H1 (cell line): ENCODE measurements around the gene MXD4. TPM values are rescaled to one million over a fixed set of nuclear protein-coding genes. Genes with fewer than 3 reads are reported as not detected.

ENCODE experiments used
- BACH1 ChIP-seq: IDR thresholded peaks from 2 replicates; pipeline ENCODE4 v1.6.1; 2012; ENCODE audit warnings: low read length, improper control_type of control experiment
- BRCA1 ChIP-seq: IDR thresholded peaks from 2 replicates; pipeline ENCODE4 v1.6.1; 2012; ENCODE audit warnings: low read depth, low read length, improper control_type of control experiment
- CREB1 ChIP-seq: IDR thresholded peaks from 2 replicates; pipeline ENCODE4 v1.6.1; 2012; ENCODE audit warnings: inconsistent platforms
- FOSL1 ChIP-seq: IDR thresholded peaks from 2 replicates; pipeline ENCODE4 v1.6.1; 2011; ENCODE audit warnings: mild to moderate bottlenecking, low read depth, low read length, moderate library complexity; ENCODE audit not compliant: insufficient read depth
- JUND ChIP-seq: IDR thresholded peaks from 2 replicates; pipeline ENCODE4 v1.6.1; 2011; ENCODE audit warnings: mild to moderate bottlenecking, improper control_type of control experiment, low read length
- KDM5A ChIP-seq: fragments of 200-600 bp; IDR thresholded peaks from 2 replicates; pipeline ENCODE4 v1.7.1; 2012; ENCODE audit warnings: mild to moderate bottlenecking, low read length, inconsistent platforms, mixed read lengths
- SIRT6 ChIP-seq: IDR thresholded peaks from one replicate; pipeline ENCODE4 v1.7.1; 2012; ENCODE audit warnings: low read length, inconsistent platforms
- SUZ12 ChIP-seq: fragments of 200-600 bp; sonication (generic); IDR thresholded peaks from 2 replicates; pipeline ENCODE4 v1.6.1; 2012; ENCODE audit warnings: mild to moderate bottlenecking, inconsistent platforms, low read length, moderate library complexity, mixed read lengths
- polyA plus RNA-seq, 7 experiments: library from polyadenylated mRNA; depleted of rRNA in 3 of 7; stranded (reverse) in 5 of 7; unstranded in 2 of 7; fragments of >200 nt in 5 of 7; fragments of 200-250 nt in 2 of 7; gene quantifications; 1 replicate in 5 of 7; 2 replicates in 1 of 7; 4 replicates in 1 of 7; pipeline versions ENCODE4 v1.2.1 to v1.2.3, GENCODE V29; 2011 to 2013; ENCODE audit warnings: missing spikeins in 2 of 7, mixed read lengths in 2 of 7
- total RNA-seq: library from RNA; stranded (reverse); fragmentation: NEBNext Ultra II Directional; extraction: Animal tissue kit (Norgen Biotek cat#: 25700); gene quantifications from 2 replicates; pipeline ENCODE4 v1.2.1, GENCODE V29; 2021
- TF ChIP-seq, protein P1 (sequence below): fragments of 300-600 bp; sonication (generic); IDR thresholded peaks from 2 replicates; pipeline ENCODE4 v1.7.1; 2012; ENCODE audit warnings: low read length, moderate library complexity, mild to moderate bottlenecking, inconsistent platforms; ENCODE audit not compliant: insufficient replicate concordance

MXD4 gene
- total and polyA plus RNA-seq, 2 of the 8 experiments (the other 6 are each of a cell fraction or from before 2014, with no cell fraction given): 18.0 to 20.8 TPM

DNA sequence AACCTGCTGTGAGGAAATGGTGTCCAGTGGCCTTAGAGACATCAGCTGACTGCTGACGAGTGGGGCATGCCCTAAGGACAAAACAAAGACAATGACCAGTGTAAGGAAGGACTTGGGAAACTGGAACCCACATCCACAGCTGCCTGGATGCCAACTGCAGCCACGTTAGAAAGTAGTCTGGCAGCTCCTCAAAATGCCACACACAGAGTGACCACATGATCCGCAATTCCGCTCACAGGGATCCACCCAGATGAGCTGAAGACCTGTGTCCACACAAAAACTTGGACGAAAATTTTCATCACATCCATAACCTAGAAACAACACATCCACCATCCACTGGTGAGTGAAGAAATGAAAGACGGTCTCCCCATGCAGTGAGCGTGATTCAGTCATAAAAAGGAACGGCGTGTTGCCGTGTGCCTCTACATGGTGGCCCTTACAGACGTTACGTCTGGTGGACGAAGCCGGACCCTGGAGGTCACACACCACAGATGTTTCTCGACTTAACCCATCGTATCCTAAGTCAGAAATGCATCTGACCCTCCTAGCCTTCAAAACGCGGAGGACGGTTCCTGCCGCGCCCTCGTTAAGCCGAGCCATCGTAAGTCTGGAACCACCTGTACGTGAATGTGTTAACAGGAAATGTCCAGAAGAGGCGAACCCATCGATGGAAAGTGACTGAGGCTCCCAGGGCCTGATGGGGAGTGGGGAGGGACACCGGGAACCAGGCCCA lies 40.6 kb upstream of the MXD4 start (continued):
- TF ChIP-seq BACH1 (no peak), CREB1 (no peak), SUZ12 (no peak), FOSL1 (no peak), SIRT6 (no peak), BRCA1 (no peak), KDM5A (no peak), JUND (no peak)
- TF ChIP-seq, protein P1, sequence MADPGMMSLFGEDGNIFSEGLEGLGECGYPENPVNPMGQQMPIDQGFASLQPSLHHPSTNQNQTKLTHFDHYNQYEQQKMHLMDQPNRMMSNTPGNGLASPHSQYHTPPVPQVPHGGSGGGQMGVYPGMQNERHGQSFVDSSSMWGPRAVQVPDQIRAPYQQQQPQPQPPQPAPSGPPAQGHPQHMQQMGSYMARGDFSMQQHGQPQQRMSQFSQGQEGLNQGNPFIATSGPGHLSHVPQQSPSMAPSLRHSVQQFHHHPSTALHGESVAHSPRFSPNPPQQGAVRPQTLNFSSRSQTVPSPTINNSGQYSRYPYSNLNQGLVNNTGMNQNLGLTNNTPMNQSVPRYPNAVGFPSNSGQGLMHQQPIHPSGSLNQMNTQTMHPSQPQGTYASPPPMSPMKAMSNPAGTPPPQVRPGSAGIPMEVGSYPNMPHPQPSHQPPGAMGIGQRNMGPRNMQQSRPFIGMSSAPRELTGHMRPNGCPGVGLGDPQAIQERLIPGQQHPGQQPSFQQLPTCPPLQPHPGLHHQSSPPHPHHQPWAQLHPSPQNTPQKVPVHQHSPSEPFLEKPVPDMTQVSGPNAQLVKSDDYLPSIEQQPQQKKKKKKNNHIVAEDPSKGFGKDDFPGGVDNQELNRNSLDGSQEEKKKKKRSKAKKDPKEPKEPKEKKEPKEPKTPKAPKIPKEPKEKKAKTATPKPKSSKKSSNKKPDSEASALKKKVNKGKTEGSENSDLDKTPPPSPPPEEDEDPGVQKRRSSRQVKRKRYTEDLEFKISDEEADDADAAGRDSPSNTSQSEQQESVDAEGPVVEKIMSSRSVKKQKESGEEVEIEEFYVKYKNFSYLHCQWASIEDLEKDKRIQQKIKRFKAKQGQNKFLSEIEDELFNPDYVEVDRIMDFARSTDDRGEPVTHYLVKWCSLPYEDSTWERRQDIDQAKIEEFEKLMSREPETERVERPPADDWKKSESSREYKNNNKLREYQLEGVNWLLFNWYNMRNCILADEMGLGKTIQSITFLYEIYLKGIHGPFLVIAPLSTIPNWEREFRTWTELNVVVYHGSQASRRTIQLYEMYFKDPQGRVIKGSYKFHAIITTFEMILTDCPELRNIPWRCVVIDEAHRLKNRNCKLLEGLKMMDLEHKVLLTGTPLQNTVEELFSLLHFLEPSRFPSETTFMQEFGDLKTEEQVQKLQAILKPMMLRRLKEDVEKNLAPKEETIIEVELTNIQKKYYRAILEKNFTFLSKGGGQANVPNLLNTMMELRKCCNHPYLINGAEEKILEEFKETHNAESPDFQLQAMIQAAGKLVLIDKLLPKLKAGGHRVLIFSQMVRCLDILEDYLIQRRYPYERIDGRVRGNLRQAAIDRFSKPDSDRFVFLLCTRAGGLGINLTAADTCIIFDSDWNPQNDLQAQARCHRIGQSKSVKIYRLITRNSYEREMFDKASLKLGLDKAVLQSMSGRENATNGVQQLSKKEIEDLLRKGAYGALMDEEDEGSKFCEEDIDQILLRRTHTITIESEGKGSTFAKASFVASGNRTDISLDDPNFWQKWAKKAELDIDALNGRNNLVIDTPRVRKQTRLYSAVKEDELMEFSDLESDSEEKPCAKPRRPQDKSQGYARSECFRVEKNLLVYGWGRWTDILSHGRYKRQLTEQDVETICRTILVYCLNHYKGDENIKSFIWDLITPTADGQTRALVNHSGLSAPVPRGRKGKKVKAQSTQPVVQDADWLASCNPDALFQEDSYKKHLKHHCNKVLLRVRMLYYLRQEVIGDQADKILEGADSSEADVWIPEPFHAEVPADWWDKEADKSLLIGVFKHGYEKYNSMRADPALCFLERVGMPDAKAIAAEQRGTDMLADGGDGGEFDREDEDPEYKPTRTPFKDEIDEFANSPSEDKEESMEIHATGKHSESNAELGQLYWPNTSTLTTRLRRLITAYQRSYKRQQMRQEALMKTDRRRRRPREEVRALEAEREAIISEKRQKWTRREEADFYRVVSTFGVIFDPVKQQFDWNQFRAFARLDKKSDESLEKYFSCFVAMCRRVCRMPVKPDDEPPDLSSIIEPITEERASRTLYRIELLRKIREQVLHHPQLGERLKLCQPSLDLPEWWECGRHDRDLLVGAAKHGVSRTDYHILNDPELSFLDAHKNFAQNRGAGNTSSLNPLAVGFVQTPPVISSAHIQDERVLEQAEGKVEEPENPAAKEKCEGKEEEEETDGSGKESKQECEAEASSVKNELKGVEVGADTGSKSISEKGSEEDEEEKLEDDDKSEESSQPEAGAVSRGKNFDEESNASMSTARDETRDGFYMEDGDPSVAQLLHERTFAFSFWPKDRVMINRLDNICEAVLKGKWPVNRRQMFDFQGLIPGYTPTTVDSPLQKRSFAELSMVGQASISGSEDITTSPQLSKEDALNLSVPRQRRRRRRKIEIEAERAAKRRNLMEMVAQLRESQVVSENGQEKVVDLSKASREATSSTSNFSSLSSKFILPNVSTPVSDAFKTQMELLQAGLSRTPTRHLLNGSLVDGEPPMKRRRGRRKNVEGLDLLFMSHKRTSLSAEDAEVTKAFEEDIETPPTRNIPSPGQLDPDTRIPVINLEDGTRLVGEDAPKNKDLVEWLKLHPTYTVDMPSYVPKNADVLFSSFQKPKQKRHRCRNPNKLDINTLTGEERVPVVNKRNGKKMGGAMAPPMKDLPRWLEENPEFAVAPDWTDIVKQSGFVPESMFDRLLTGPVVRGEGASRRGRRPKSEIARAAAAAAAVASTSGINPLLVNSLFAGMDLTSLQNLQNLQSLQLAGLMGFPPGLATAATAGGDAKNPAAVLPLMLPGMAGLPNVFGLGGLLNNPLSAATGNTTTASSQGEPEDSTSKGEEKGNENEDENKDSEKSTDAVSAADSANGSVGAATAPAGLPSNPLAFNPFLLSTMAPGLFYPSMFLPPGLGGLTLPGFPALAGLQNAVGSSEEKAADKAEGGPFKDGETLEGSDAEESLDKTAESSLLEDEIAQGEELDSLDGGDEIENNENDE: no peak
